ENCODE data around the gene PEMT.
"Not testable (repeated sequence)": the region's sequence is repeated elsewhere in the genome, so short reads cannot be mapped to it uniquely, and the experiment has no call there.

GRCh38 chr17:17639661-17640270, 48.3 kb upstream of the PEMT start:
- TF ChIP-seq ZNF331 (CRISPR knock-in tag; IDR thresholded peaks at IDR 0.05; ENCODE audit: low read depth); REST (IDR thresholded peaks at IDR 0.05; ENCODE audit: unreplicated experiment); CTCF (conservative IDR thresholded peaks at IDR 0.05; ENCODE audit: low read depth in 2 of 2): not testable (repeated sequence)
